ENCODE results near the gene ATG5.

DNA sequence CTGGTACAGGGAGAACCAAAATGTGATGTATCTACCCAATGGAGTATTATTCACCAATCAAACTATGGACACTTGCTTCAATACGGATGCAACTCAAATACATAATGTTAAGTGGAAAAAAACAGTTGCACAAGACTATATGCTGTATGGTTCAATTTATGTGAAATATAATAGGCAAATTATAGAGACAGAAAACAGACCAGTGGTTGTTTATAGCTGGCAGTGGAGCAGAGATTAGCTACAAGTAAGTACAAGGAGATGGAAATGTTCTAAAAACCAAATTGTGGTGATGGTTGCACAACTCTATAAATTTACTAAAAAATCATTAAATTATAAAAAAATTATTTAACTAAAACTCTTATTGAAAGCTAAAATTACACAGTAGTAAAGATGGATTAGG lies 126.2 kb downstream of the ATG5 start:
- TF ChIP-seq TAF1 (IDR thresholded peaks at IDR 0.05; ENCODE audit: borderline replicate concordance, low read depth, low read length) = no peak
- no peak for TF ChIP-seq POLR2AphosphoS5 (IDR thresholded peaks at IDR 0.05; ENCODE audit: low read depth, low read length)

Data from GM12892 (cell line).